NB4 (cell line): ENCODE results near the gene MYLK.

ENCODE experiments used
- CTCF ChIP-seq: IDR thresholded peaks from one replicate; pipeline ENCODE4 v1.5.1; 2012; ENCODE audit warnings: low read depth, low read length
- MYC ChIP-seq: IDR thresholded peaks from 2 replicates; pipeline ENCODE4 v1.6.1; 2011; ENCODE audit warnings: low read depth, low read length
- POLR2A ChIP-seq: IDR thresholded peaks from 2 replicates; pipeline ENCODE4 v1.6.1; 2011; ENCODE audit warnings: mild to moderate bottlenecking; ENCODE audit not compliant: insufficient read length; ENCODE audit errors: extremely low read depth
- TF ChIP-seq, protein P1 (sequence below): IDR thresholded peaks from 2 replicates; pipeline ENCODE4 v1.6.1; 2011; ENCODE audit warnings: low read depth, low read length

- TF ChIP-seq CTCF (no peak), POLR2A (no peak), MYC (no peak)
- TF ChIP-seq, protein P1, sequence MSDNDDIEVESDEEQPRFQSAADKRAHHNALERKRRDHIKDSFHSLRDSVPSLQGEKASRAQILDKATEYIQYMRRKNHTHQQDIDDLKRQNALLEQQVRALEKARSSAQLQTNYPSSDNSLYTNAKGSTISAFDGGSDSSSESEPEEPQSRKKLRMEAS: no peak
Observed at GRCh38 chr3:123787133-123787532, 97.0 kb downstream of the MYLK start.
